HCT116 (cell line): ENCODE data around the gene COL15A1. TPM values are rescaled to one million over a fixed set of nuclear protein-coding genes. Genes with fewer than 3 reads are reported as not detected.

Source experiments
- ATAC-seq: fragments of 200-7000 bp; cut with Tn5 transposase; 2 replicates; pipeline ENCODE4 v1.9.1; 2020; ENCODE audit warnings: mild to moderate bottlenecking, moderate library complexity
- BruUV-seq: library from RNA; stranded (reverse); fragments of 400-500 nt; replicated peaks from 2 replicates; lab custom pipeline; 2021; lab: Mats Ljungman, UMichigan
- CTCF ChIA-PET: fragments of 300-600 bp; sonication (Branson Sonifier 250); formaldehyde crosslinking; loops from one replicate; lab custom pipeline; 2021; ENCODE audit warnings: antibody characterized with exemption; lab: Charles Lee
- POLR2A ChIA-PET: fragments of 300-600, 350-600 bp; sonication (Branson Sonifier 250); formaldehyde crosslinking; loops from one replicate; lab custom pipeline; 2021; ENCODE audit warnings: antibody characterized with exemption; lab: Charles Lee
- RAD21 ChIA-PET, 2 experiments: fragments of 300-600 bp; sonication (Branson Sonifier 250); formaldehyde crosslinking; loops; one replicate each; lab custom pipeline; 2023; ENCODE audit warnings: low total read pairs in 2 of 2; ENCODE audit not compliant: uncharacterized antibody in 2 of 2, unreplicated experiment in 2 of 2, low non-redundant PET in 1 of 2; lab: Charles Lee
- DNase-seq: peaks from one replicate; pipeline ENCODE4 v3.0.0-alpha.2; 2010; ENCODE audit warnings: low read depth, low spot score
- H2AFZ ChIP-seq: fragments of 200-600 bp; shearing (Covaris generic), sonication (generic); 2 replicates; pipeline ENCODE4 v1.6.1; 2017; ENCODE audit warnings: low read depth, mixed run types, mixed read lengths, antibody characterized with exemption, low read length; ENCODE audit not compliant: poor library complexity, severe bottlenecking
- H3K27ac ChIP-seq: 2 replicates; pipeline ENCODE4 v1.5.1; 2012; ENCODE audit warnings: low read depth, low read length
- H3K27me3 ChIP-seq: fragments of 200-600 bp; sonication (generic); 2 replicates; pipeline ENCODE4 v1.6.1; 2016; ENCODE audit warnings: mixed run types, low read length, mixed read lengths; ENCODE audit not compliant: insufficient read depth
- H3K36me3 ChIP-seq, 2 experiments: fragments of 200-500 bp in 1 of 2; fragments of 200-600 bp in 1 of 2; sonication (Bioruptor generic) in 1 of 2; sonication (generic) in 1 of 2; 2 replicates each; pipeline versions ENCODE4 v1.5.1 to v1.6.1; 2014 to 2016; ENCODE audit warnings: low read length in 2 of 2, inconsistent platforms in 1 of 2, mixed read lengths in 1 of 2, mixed run types in 1 of 2; ENCODE audit not compliant: insufficient read depth in 2 of 2, control insufficient read depth in 1 of 2
- H3K4me1 ChIP-seq, 2 experiments: fragments of 200-600 bp in 1 of 2; sonication (generic) in 1 of 2; 2 replicates each; pipeline versions ENCODE4 v1.5.1 to v1.6.1; 2012 to 2017; ENCODE audit warnings: low read length in 2 of 2, inconsistent platforms in 1 of 2, mild to moderate bottlenecking in 1 of 2, mixed read lengths in 1 of 2, mixed run types in 1 of 2, moderate library complexity in 1 of 2; ENCODE audit not compliant: insufficient read depth in 2 of 2, control insufficient read depth in 1 of 2
- H3K4me2 ChIP-seq: fragments of 200-600 bp; sonication (generic); 2 replicates; pipeline ENCODE4 v1.6.1; 2017; ENCODE audit warnings: mixed run types, low read length, mixed read lengths
- H3K4me3 ChIP-seq, 2 experiments: fragments of 200-600 bp in 1 of 2; sonication (generic) in 1 of 2; replicated peaks in 1 of 2; 2 replicates each; pipeline ENCODE4 v1.5.1; 2011 to 2016; ENCODE audit warnings: low read length in 2 of 2, control low read depth in 1 of 2, low read depth in 1 of 2, mild to moderate bottlenecking in 1 of 2, mixed read lengths in 1 of 2, mixed run types in 1 of 2
- H3K79me2 ChIP-seq: fragments of 200-600 bp; sonication (generic); 2 replicates; pipeline ENCODE4 v1.6.1; 2017; ENCODE audit warnings: mild to moderate bottlenecking, mixed run types, low read length, moderate library complexity, mixed read lengths; ENCODE audit not compliant: insufficient read depth
- H3K9ac ChIP-seq: fragments of 200-600 bp; sonication (generic); 2 replicates; pipeline ENCODE4 v1.6.1; 2016; ENCODE audit warnings: low read length, mixed read lengths
- H3K9me2 ChIP-seq: fragments of 200-600 bp; sonication (generic), shearing (Covaris generic); 2 replicates; pipeline ENCODE4 v1.6.1; 2017; ENCODE audit warnings: mixed run types, mild to moderate bottlenecking, moderate library complexity; ENCODE audit not compliant: insufficient read depth
- H3K9me3 ChIP-seq, 2 experiments: fragments of 200-500 bp in 1 of 2; fragments of 200-600 bp in 1 of 2; sonication (Bioruptor generic) in 1 of 2; sonication (generic) in 1 of 2; 2 replicates each; pipeline ENCODE4 v1.6.1; 2014 to 2017; ENCODE audit warnings: low read length in 2 of 2, mixed read lengths in 2 of 2, inconsistent platforms in 1 of 2, low read depth in 1 of 2, mild to moderate bottlenecking in 1 of 2, mixed run types in 1 of 2, moderate library complexity in 1 of 2; ENCODE audit not compliant: control insufficient read depth in 1 of 2, insufficient read depth in 1 of 2
- H4K20me1 ChIP-seq: fragments of 200-600 bp; sonication (generic), shearing (Covaris generic); 2 replicates; pipeline ENCODE4 v1.6.1; 2017; ENCODE audit warnings: mixed run types, mild to moderate bottlenecking, moderate library complexity; ENCODE audit not compliant: insufficient read depth
- CEBPB ChIP-seq: IDR thresholded peaks from 2 replicates; pipeline ENCODE4 v1.6.1; 2012; ENCODE audit warnings: low read depth
- CTCF ChIP-seq, 3 experiments: fragments of 200-600 bp in 1 of 3; sonication (generic) in 1 of 3; IDR thresholded peaks in 2 of 3; conservative IDR thresholded peaks in 1 of 3; 2 replicates each; pipeline ENCODE4 v1.5.1; 2012 to 2017; ENCODE audit warnings: low read depth in 2 of 3, low read length in 2 of 3, antibody characterized with exemption in 1 of 3, borderline replicate concordance in 1 of 3, control low read depth in 1 of 3, mild to moderate bottlenecking in 1 of 3, mixed read lengths in 1 of 3, mixed run types in 1 of 3, moderate library complexity in 1 of 3; ENCODE audit not compliant: insufficient read depth in 1 of 3
- EZH2 ChIP-seq: fragments of 200-600 bp; sonication (generic); IDR thresholded peaks from 2 replicates; pipeline ENCODE4 v1.6.1; 2017; ENCODE audit warnings: antibody characterized with exemption, mixed run types
- JUND ChIP-seq: IDR thresholded peaks from 2 replicates; pipeline ENCODE4 v1.6.1; 2012
- TCF7L2 ChIP-seq: IDR thresholded peaks from 2 replicates; pipeline ENCODE4 v1.7.0; 2011; ENCODE audit warnings: borderline replicate concordance, inconsistent platforms; ENCODE audit not compliant: insufficient read depth, insufficient read length; ENCODE audit errors: extremely low read depth
- intact Hi-C: fragments of 100-400 bp; cut with micrococcal nuclease; formaldehyde crosslinking; loops from 2 replicates; pipeline ENCODE4 v1.10.0; 2022
- total RNA-seq: library from RNA; stranded (reverse); gene quantifications from one replicate; pipeline ENCODE4 v1.2.1, GENCODE V29; 2021; ENCODE audit not compliant: unreplicated experiment
- TF ChIP-seq, protein P1 (sequence below): IDR thresholded peaks from 2 replicates; pipeline ENCODE4 v1.6.1; 2011; ENCODE audit warnings: mild to moderate bottlenecking, low read length, moderate library complexity; ENCODE audit not compliant: insufficient replicate concordance; ENCODE audit errors: extremely low read depth

The COL15A1 gene
- total RNA-seq, 1 experiment from 2014 or later = 0.15 TPM

DNA sequence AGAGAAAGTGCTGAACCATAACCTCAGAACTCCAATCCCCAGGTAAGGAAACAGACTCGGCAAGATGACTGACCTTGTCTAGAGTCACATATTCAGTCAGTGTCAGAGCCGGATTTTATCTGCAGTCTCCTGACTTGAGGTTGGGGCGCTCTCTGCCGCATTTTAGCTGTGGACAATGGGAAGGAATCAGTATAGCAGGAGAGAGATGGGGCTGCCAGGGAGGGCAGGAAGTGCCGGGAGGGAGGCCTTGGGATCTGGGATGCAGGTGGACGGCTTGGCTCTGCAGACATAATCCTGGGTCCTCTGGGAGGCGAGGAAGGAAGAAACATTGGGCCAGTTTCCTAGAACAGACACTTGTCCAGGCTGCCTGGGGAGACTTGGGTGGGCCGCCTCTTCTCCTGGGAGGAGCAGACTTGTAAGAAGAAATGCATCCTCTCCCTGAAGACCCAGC is 39.7 kb upstream of the COL15A1 start:
- no peaks in the 10 kb centered on the region for H4K20me1 ChIP-seq
- no peak for ATAC-seq
- DNase-seq = no peak
- H3K4me2 ChIP-seq = no peak overlapping the region
- intact Hi-C loops = no loop called here
- no peak overlapping the region for H2AFZ ChIP-seq
- no peak overlapping the region for H3K9ac ChIP-seq
- H3K9me3 ChIP-seq = no peaks in the 10 kb centered on the region
- H3K4me3 ChIP-seq = no peak overlapping the region
- CTCF ChIA-PET = no interaction called here
- no peaks in the 10 kb centered on the region for H3K79me2 ChIP-seq
- H3K27ac ChIP-seq = no peak overlapping the region
- H3K36me3 ChIP-seq = no peaks in the 10 kb centered on the region
- no peaks in the 10 kb centered on the region for H3K9me2 ChIP-seq
- POLR2A ChIA-PET = no interaction called here
- H3K27me3 ChIP-seq = no peaks in the 10 kb centered on the region
- no TSS peak for BruUV-seq
- H3K4me1 ChIP-seq = peaks cover 3 to 8% of the 10 kb centered on the region in 2 experiments; a peak in 3 of 4 replicates
- RAD21 ChIA-PET = no interaction called here
- TF ChIP-seq, protein P1, sequence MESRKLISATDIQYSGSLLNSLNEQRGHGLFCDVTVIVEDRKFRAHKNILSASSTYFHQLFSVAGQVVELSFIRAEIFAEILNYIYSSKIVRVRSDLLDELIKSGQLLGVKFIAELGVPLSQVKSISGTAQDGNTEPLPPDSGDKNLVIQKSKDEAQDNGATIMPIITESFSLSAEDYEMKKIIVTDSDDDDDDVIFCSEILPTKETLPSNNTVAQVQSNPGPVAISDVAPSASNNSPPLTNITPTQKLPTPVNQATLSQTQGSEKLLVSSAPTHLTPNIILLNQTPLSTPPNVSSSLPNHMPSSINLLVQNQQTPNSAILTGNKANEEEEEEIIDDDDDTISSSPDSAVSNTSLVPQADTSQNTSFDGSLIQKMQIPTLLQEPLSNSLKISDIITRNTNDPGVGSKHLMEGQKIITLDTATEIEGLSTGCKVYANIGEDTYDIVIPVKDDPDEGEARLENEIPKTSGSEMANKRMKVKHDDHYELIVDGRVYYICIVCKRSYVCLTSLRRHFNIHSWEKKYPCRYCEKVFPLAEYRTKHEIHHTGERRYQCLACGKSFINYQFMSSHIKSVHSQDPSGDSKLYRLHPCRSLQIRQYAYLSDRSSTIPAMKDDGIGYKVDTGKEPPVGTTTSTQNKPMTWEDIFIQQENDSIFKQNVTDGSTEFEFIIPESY = no peak
- TF ChIP-seq CEBPB (no peak), TCF7L2 (no peak), CTCF (IDR thresholded peaks at IDR 0.05 in 2 of 3, conservative IDR thresholded peaks at IDR 0.05 in 1 of 3; ENCODE audit: borderline replicate concordance in 1 of 3, insufficient read depth in 1 of 3, low read depth in 2 of 3, low read length in 2 of 3) (no peak), JUND (no peak), EZH2 (no peak)
- TF ChIP-seq, all 23 proteins: peak for 0
